ENCODE data around the gene COLGALT1. TPM values are rescaled to one million over a fixed set of nuclear protein-coding genes. Genes with fewer than 3 reads are reported as not detected.
A peak's percentile ranks its signal among the peaks of the same experiment; 100 is the strongest.

Gene COLGALT1
- total RNA-seq, 2 experiments from 2014 or later = 46.6 to 46.8 TPM

- H3K27me3 Mint-ChIP-seq = peaks cover 23% of the 10 kb centered on the region
- peaks cover 3% of the 10 kb centered on the region for H3K4me1 Mint-ChIP-seq (ENCODE audit: low read depth)
- CTCF ChIA-PET = interaction anchor here (1.1 kb wide), 1 partner anchor 11 kb away, joined by 3 read pairs; no protein-coding TSS in a partner anchor
- H3K9me3 Mint-ChIP-seq = peaks cover 5% of the 10 kb centered on the region
- peak; percentile 33 for DNase-seq
- H3K36me3 Mint-ChIP-seq = no peaks in the 10 kb centered on the region
- intact Hi-C loops (cut with micrococcal nuclease) = no loop called here
- no peak overlapping the region for H3K4me3 Mint-ChIP-seq
- H3K27ac Mint-ChIP-seq = no peak overlapping the region
- POLR2A ChIA-PET = interaction anchor here (0.6 kb wide), 1 partner anchor 266 kb away, joined by 3 read pairs; no protein-coding TSS in a partner anchor
Observed at GRCh38 chr19:17616961-17617806, 61.7 kb downstream of the COLGALT1 start.

- Mint-ChIP-seq H3K36me3 (no peaks in the 10 kb centered on the region), H3K9me3 (peaks cover 5% of the 10 kb centered on the region), H3K4me3 (no peak overlapping the region), H3K27me3 (peaks cover 23% of the 10 kb centered on the region), H3K27ac (no peak overlapping the region), H3K4me1 (ENCODE audit: low read depth) (peaks cover 5% of the 10 kb centered on the region)
- ChIA-PET POLR2A (interaction anchor here (0.6 kb wide), 1 partner anchor 309 kb away, joined by 3 read pairs; no protein-coding TSS in a partner anchor), CTCF (no interaction called here)
- DNase-seq = no peak
- intact Hi-C loops (cut with micrococcal nuclease) = no loop called here
Observed at GRCh38 chr19:17617807-17618192, 62.4 kb downstream of the COLGALT1 start.

GRCh38 chr19:17618281-17618903 is 62.9 kb downstream of the COLGALT1 start:
- Mint-ChIP-seq H3K4me1 (ENCODE audit: low read depth) (peaks cover 6% of the 10 kb centered on the region), H3K27me3 (peaks cover 23% of the 10 kb centered on the region), H3K9me3 (peaks cover 5% of the 10 kb centered on the region), H3K27ac (no peak overlapping the region), H3K36me3 (no peaks in the 10 kb centered on the region), H3K4me3 (no peak overlapping the region)
- intact Hi-C loops (cut with micrococcal nuclease) = no loop called here
- ChIA-PET POLR2A (interaction anchor here (0.6 kb wide), 2 partner anchors 97 to 309 kb away, joined by 3 to 4 read pairs; no protein-coding TSS in a partner anchor), CTCF (interaction anchor here (0.8 to 1.3 kb wide), 2 partner anchors 12 to 122 kb away, joined by 3 read pairs; no protein-coding TSS in a partner anchor)
- no peak for DNase-seq

- CTCF ChIA-PET = interaction anchor here (0.8 to 1.3 kb wide), 2 partner anchors 13 to 123 kb away, joined by 3 read pairs; no protein-coding TSS in a partner anchor
Observed at GRCh38 chr19:17618936-17619335, 63.5 kb downstream of the COLGALT1 start.

GRCh38 chr19:17620696-17621095 is 65.2 kb downstream of the COLGALT1 start:
- H3K4me3 Mint-ChIP-seq = no peak overlapping the region
- intact Hi-C loops (cut with micrococcal nuclease) = no loop called here
- H3K9me3 Mint-ChIP-seq = peaks cover 5% of the 10 kb centered on the region
- H3K27ac Mint-ChIP-seq = no peak overlapping the region
- peaks cover 23% of the 10 kb centered on the region for H3K27me3 Mint-ChIP-seq
- CTCF ChIA-PET = interaction anchor here (0.5 to 2.8 kb wide), 3 partner anchors 15 to 47 kb away, joined by 5 to 25 read pairs (median 10); no protein-coding TSS in a partner anchor
- DNase-seq = no peak
- H3K36me3 Mint-ChIP-seq = no peaks in the 10 kb centered on the region
- peaks cover 6% of the 10 kb centered on the region for H3K4me1 Mint-ChIP-seq (ENCODE audit: low read depth)
- POLR2A ChIA-PET = no interaction called here

More at GRCh38 chr19:17618936-17619335, 63.5 kb downstream of the COLGALT1 start:
- no peak overlapping the region for H3K4me3 Mint-ChIP-seq
- peaks cover 5% of the 10 kb centered on the region for H3K9me3 Mint-ChIP-seq
- no peaks in the 10 kb centered on the region for H3K36me3 Mint-ChIP-seq
- peaks cover 23% of the 10 kb centered on the region for H3K27me3 Mint-ChIP-seq
- H3K4me1 Mint-ChIP-seq (ENCODE audit: low read depth) = peaks cover 6% of the 10 kb centered on the region
- intact Hi-C loops (cut with micrococcal nuclease) = no loop called here
- no peak overlapping the region for H3K27ac Mint-ChIP-seq
- POLR2A ChIA-PET = interaction anchor here (0.6 kb wide), 1 partner anchor 97 kb away, joined by 4 read pairs; no protein-coding TSS in a partner anchor
- no peak for DNase-seq

- Mint-ChIP-seq H3K4me1 (ENCODE audit: low read depth) (peaks cover 3% of the 10 kb centered on the region), H3K4me3 (no peak overlapping the region), H3K9me3 (peaks cover 5% of the 10 kb centered on the region), H3K36me3 (no peaks in the 10 kb centered on the region), H3K27ac (no peak overlapping the region), H3K27me3 (peaks cover 5% of the 10 kb centered on the region)
- DNase-seq = no peak
- POLR2A ChIA-PET = no interaction called here
- intact Hi-C loops (cut with micrococcal nuclease) = no loop called here
- CTCF ChIA-PET = interaction anchor here (0.7 to 2.8 kb wide), 2 partner anchors 18 to 127 kb away, joined by 3 to 25 read pairs; no protein-coding TSS in a partner anchor
Observed at GRCh38 chr19:17623224-17623935, 67.9 kb downstream of the COLGALT1 start.

- H3K36me3 Mint-ChIP-seq = no peaks in the 10 kb centered on the region
- POLR2A ChIA-PET = no interaction called here
- H3K4me1 Mint-ChIP-seq (ENCODE audit: low read depth) = peaks cover 3% of the 10 kb centered on the region
- CTCF ChIA-PET = no interaction called here
- peaks cover 5% of the 10 kb centered on the region for H3K9me3 Mint-ChIP-seq
- H3K27ac Mint-ChIP-seq = no peak overlapping the region
- no peak overlapping the region for H3K4me3 Mint-ChIP-seq
- H3K27me3 Mint-ChIP-seq = peaks cover 3% of the 10 kb centered on the region
- no peak for DNase-seq
- intact Hi-C loops (cut with micrococcal nuclease) = no loop called here
Observed at GRCh38 chr19:17624314-17624991, 69.0 kb downstream of the COLGALT1 start.

- Mint-ChIP-seq H3K4me3 (no peak overlapping the region), H3K4me1 (ENCODE audit: low read depth) (peaks cover 3% of the 10 kb centered on the region), H3K9me3 (peaks cover 5% of the 10 kb centered on the region), H3K27ac (no peak overlapping the region), H3K27me3 (no peaks in the 10 kb centered on the region), H3K36me3 (no peaks in the 10 kb centered on the region)
- intact Hi-C loops (cut with micrococcal nuclease) = no loop called here
- ChIA-PET CTCF (no interaction called here), POLR2A (no interaction called here)
- no peak for DNase-seq
Observed at GRCh38 chr19:17625043-17625442, 69.6 kb downstream of the COLGALT1 start.

- ChIA-PET POLR2A (no interaction called here), CTCF (no interaction called here)
- Mint-ChIP-seq H3K27me3 (no peaks in the 10 kb centered on the region), H3K27ac (no peak overlapping the region), H3K9me3 (peaks cover 5% of the 10 kb centered on the region), H3K4me1 (ENCODE audit: low read depth) (peaks cover 3% of the 10 kb centered on the region), H3K36me3 (no peaks in the 10 kb centered on the region), H3K4me3 (no peak overlapping the region)
- no peak for DNase-seq
- intact Hi-C loops (cut with micrococcal nuclease) = no loop called here
Observed at GRCh38 chr19:17625980-17626379, 70.5 kb downstream of the COLGALT1 start.

- intact Hi-C loops (cut with micrococcal nuclease) = no loop called here
- POLR2A ChIA-PET = no interaction called here
- no peaks in the 10 kb centered on the region for H3K36me3 Mint-ChIP-seq
- peaks cover 4% of the 10 kb centered on the region for H3K9me3 Mint-ChIP-seq
- H3K4me1 Mint-ChIP-seq (ENCODE audit: low read depth) = peaks cover 3% of the 10 kb centered on the region
- CTCF ChIA-PET = no interaction called here
- no peak overlapping the region for H3K27ac Mint-ChIP-seq
- DNase-seq = no peak
- no peak overlapping the region for H3K4me3 Mint-ChIP-seq
- H3K27me3 Mint-ChIP-seq = no peaks in the 10 kb centered on the region
Observed at GRCh38 chr19:17626456-17627015, 71.1 kb downstream of the COLGALT1 start.

- Mint-ChIP-seq H3K36me3 (no peaks in the 10 kb centered on the region), H3K9me3 (no peaks in the 10 kb centered on the region), H3K27me3 (no peaks in the 10 kb centered on the region), H3K4me1 (ENCODE audit: low read depth) (peaks cover 3% of the 10 kb centered on the region), H3K4me3 (no peak overlapping the region), H3K27ac (no peak overlapping the region)
- DNase-seq = no peak
- intact Hi-C loops (cut with micrococcal nuclease) = no loop called here
- POLR2A ChIA-PET = no interaction called here
- CTCF ChIA-PET = interaction anchor here (0.7 to 0.8 kb wide), 2 partner anchors 21 to 229 kb away, joined by 3 to 4 read pairs; no protein-coding TSS in a partner anchor
Observed at GRCh38 chr19:17627161-17627560, 71.7 kb downstream of the COLGALT1 start.
